ENCODE results near the gene STARD3NL.
"Not testable (repeated sequence)": the region's sequence is repeated elsewhere in the genome, so short reads cannot be mapped to it uniquely, and the experiment has no call there.

The STARD3NL gene

DNA sequence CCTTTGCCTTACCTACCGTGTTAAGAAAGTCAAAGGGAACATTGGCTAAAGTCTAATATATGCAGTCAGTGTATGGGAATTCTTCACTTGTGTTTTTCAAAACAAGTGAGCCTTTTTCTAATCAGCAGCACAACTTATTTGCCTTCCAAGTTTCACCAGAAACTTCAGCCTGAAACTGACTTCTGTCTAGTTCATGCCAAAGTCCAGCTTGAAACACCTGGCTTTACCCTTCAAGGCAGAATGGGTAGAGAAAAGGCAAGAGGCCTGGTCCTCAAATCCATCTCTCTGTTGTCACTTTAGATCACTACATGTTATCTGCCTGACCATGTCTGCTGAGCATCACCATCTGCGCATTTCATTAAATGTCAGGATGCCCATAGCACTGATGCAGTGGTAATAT is 92.4 kb downstream of the STARD3NL start:
- not testable (repeated sequence) for DNase-seq

- no peak for DNase-seq
Measured at GRCh38 chr7:38273286-38273995, 95.4 kb downstream of the STARD3NL start, which contains the start of gene TARP. TARP (minus strand) TSS chr7:38273636.

- peak; percentile 27 for DNase-seq
Measured at GRCh38 chr7:38274486-38274885, 96.4 kb downstream of the STARD3NL start.

DNA sequence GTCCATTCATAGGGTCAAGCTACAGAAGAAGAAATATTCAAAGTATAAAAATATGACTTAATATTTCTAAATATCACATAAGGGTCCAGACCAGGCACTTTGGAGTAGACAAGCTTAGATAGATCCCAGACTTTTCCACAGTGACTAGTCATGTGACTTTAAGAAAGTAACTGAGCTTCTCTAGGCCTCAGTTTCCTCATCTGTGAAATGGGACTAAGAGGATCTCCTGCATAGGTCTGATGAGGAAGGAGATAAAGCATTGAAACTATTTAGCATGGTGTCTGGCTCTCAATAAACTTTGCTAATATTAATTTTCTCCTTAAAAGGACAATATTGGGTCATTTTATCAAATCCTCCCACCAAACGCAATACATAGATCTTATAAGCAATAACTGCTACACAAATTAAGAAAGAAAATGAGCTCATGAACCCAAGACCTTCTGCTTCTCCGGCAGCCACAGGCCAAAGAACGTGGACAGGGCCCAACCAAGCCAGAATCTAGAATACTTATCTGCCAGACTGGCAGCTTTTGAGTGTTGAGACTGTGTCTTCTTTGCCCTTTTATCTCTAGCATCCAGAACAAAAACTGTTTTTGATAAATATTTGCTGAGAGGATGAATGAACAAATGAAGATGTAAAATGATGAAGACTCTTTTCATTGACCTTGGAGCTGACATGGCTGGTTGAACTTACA is 97.0 kb downstream of the STARD3NL start:
- DNase-seq: no peak

DNA sequence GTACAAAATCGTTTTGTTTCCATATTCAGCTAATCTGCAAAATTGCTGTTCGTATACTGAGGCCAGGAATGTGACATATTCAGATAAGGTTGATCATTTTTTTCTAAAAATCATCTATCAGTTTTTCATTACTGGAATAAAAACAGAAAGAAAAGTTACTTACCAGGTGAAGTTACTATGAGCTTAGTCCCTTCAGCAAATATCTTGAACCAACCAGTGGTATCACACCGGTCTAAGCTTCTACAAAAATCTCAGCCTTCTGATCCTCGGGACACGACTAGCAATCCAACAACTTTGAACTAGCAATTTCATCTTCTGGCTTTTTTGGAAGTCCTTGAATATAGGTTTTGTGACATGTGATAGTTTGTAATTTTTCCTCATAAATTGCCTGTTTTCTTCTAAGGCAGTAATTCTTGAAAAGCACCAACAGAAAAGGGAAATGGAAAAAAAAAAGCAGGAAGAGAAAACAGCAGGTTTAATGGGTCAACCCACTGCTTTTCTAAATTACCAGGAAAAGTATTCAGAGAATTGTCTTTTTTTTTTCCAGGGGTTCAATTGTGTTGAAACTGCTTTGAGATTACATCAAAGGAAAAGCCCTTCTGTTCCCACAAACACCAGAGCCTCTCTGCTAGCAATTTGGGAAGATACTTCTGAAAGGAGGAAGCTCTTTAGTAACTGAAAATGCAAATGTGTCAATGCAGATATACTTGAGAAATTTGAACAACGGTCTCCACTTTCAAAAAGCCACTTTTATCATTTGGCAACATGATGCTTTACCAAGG is 98.2 kb downstream of the STARD3NL start:
- no peak for DNase-seq

DNA sequence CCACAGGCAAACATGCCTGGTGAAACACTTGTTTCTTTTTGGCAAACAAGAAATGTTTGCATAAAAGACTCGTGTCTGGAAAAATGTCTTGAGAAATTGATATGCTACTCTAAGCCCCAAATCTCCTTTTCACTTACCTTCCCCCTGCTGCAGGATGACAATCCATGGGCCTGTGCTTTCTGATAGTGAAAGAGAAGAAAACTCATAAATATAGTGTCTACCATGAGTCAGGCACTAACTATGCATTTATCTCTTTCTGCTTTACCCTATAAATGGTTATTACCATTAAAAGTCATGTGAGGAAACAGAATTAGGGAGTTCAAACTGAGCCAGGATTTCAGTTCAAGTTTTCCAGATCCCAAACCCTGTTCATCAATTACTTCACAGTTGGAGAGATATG is 102.0 kb downstream of the STARD3NL start:
- DNase-seq: no peak

Measured in CD4-positive, alpha-beta T cell treated with Interleukin-17A for 1 hour (primary cell).